K562 (cell line): ENCODE results near the gene TRDMT1. TPM values are rescaled to one million over a fixed set of nuclear protein-coding genes. Genes with fewer than 3 reads are reported as not detected.

ENCODE experiments used
- CBFA2T2 ChIP-seq: fragments of 450-650 bp; conservative IDR thresholded peaks from 2 replicates; pipeline ENCODE4 v1.6.1; 2017; ENCODE audit warnings: mild to moderate bottlenecking
- CHAMP1 ChIP-seq: fragments of 450-650 bp; IDR thresholded peaks from 2 replicates; pipeline ENCODE4 v1.6.1; 2016; ENCODE audit warnings: mild to moderate bottlenecking
- DPF2 ChIP-seq: fragments of 450-650 bp; IDR thresholded peaks from 2 replicates; pipeline ENCODE4 v1.6.1; 2016
- E2F1 ChIP-seq: sonication (generic); formaldehyde crosslinking; IDR thresholded peaks from 2 replicates; pipeline ENCODE4 v1.8.1; 2023; ENCODE audit warnings: mild to moderate bottlenecking, missing genetic modification reagents, moderate library complexity
- EHMT2 ChIP-seq: fragments of 450-650 bp; IDR thresholded peaks from 2 replicates; pipeline ENCODE4 v1.6.1; 2018; ENCODE audit warnings: antibody characterized with exemption
- ETS2 ChIP-seq: IDR thresholded peaks from 2 replicates; pipeline ENCODE4 v1.6.1; 2016; ENCODE audit warnings: borderline replicate concordance, missing genetic modification characterization, mild to moderate bottlenecking, moderate library complexity, missing compliant biosample characterization; ENCODE audit not compliant: poor library complexity, severe bottlenecking
- FOXK2 ChIP-seq, 2 experiments: fragments of 450-650 bp; IDR thresholded peaks in 1 of 2; conservative IDR thresholded peaks in 1 of 2; 2 replicates each; pipeline ENCODE4 v1.6.1; 2016; ENCODE audit warnings: low read depth in 2 of 2, mild to moderate bottlenecking in 1 of 2
- GABPB1 ChIP-seq: sonication (generic); formaldehyde crosslinking; IDR thresholded peaks from 2 replicates; pipeline ENCODE4 v1.8.0; 2022; ENCODE audit warnings: mild to moderate bottlenecking, missing genetic modification reagents
- HDAC3 ChIP-seq: fragments of 450-650 bp; IDR thresholded peaks from 2 replicates; pipeline ENCODE4 v1.6.1; 2018; ENCODE audit warnings: borderline replicate concordance, mild to moderate bottlenecking, moderate library complexity; ENCODE audit not compliant: partially characterized antibody
- KLF16 ChIP-seq: IDR thresholded peaks from 2 replicates; pipeline ENCODE4 v1.6.1; 2016; ENCODE audit warnings: antibody characterized with exemption
- MAZ ChIP-seq, 2 experiments: fragments of 450-650 bp in 1 of 2; sonication (generic) in 1 of 2; formaldehyde crosslinking; IDR thresholded peaks in 1 of 2; conservative IDR thresholded peaks in 1 of 2; 2 replicates each; pipeline versions ENCODE4 v1.4.0 to v1.5.0; 2020; ENCODE audit warnings: mild to moderate bottlenecking in 1 of 2, missing genetic modification reagents in 1 of 2
- MIER1 ChIP-seq: fragments of 450-650 bp; IDR thresholded peaks from 2 replicates; pipeline ENCODE4 v1.6.1; 2016; ENCODE audit warnings: antibody characterized with exemption, mild to moderate bottlenecking, low read depth
- NCOA1 ChIP-seq: fragments of 450-650 bp; IDR thresholded peaks from 2 replicates; pipeline ENCODE4 v1.6.1; 2016; ENCODE audit warnings: low read depth
- NCOR1 ChIP-seq: fragments of 450-650 bp; IDR thresholded peaks from 2 replicates; pipeline ENCODE4 v1.6.1; 2016; ENCODE audit warnings: mild to moderate bottlenecking, moderate library complexity
- SMARCE1 ChIP-seq: fragments of 450-650 bp; IDR thresholded peaks from 2 replicates; pipeline ENCODE4 v1.7.1; 2016; ENCODE audit warnings: mild to moderate bottlenecking
- TRIM28 ChIP-seq: fragments of 450-650 bp; IDR thresholded peaks from 2 replicates; pipeline ENCODE4 v1.6.1; 2017
- VEZF1 ChIP-seq: fragments of 200-800 bp; sonication (Bioruptor generic); IDR thresholded peaks from 2 replicates; pipeline ENCODE4 v1.6.1; 2017; ENCODE audit warnings: missing genetic modification characterization, missing compliant biosample characterization
- ZMIZ1 ChIP-seq, 2 experiments: fragments of 150-350 bp in 1 of 2; IDR thresholded peaks; 2 replicates each; pipeline ENCODE4 v1.6.1; 2012 to 2016; ENCODE audit warnings: low read depth in 2 of 2, low read length in 2 of 2, mild to moderate bottlenecking in 1 of 2, moderate library complexity in 1 of 2
- ZNF79 ChIP-seq: fragments of 250-450 bp; sonication (Bioruptor Pico); IDR thresholded peaks from 2 replicates; pipeline ENCODE4 v1.4.0; 2020; ENCODE audit warnings: low read depth, mild to moderate bottlenecking, moderate library complexity
- polyA plus RNA-seq, 8 experiments: library from polyadenylated mRNA; depleted of rRNA in 4 of 8; stranded (reverse) in 5 of 8; unstranded in 3 of 8; fragments of >200 nt; fragmentation: Nextera tagmentation in 2 of 8; fragmentation: Illumina TruSeq in 1 of 8; extraction: Ambion mirVana in 2 of 8; extraction: Trizol in 1 of 8; gene quantifications; 2 replicates each; pipeline versions ENCODE4 v1.2.1 to v1.2.3, GENCODE V29; 2011 to 2014; ENCODE audit warnings: inconsistent platforms in 1 of 8, missing spikeins in 1 of 8
- total RNA-seq, 7 experiments: library from RNA; depleted of rRNA in 6 of 7; stranded (reverse); fragments of >200 nt in 6 of 7; fragmentation: Illumina TruSeq in 2 of 7; extraction: Trizol in 2 of 7; gene quantifications; 2 replicates each; pipeline versions ENCODE4 v1.2.1 to v1.2.3, GENCODE V29; 2011 to 2021; ENCODE audit warnings: low replicate concordance in 1 of 7

Gene TRDMT1
- total and polyA plus RNA-seq, 9 of the 15 experiments (the other 6 are each of a cell fraction or from before 2014, with no cell fraction given) = 5.4 to 12.6 (median 9.3) TPM

- TF ChIP-seq CHAMP1 (peak; percentile 93), ZNF79 (CRISPR knock-in tag) (no peak), MIER1 (peak; percentile 46; the same call in 1 of the 2 replicates), NCOR1 (peak; percentile 83), TRIM28 (peak; percentile 94), MAZ (CRISPR knock-in tag; conservative IDR thresholded peaks at IDR 0.05 in 1 of 2, IDR thresholded peaks at IDR 0.05 in 1 of 2) (peak in 1 of 2 experiments; percentile 37; a peak in 1 of 4 replicates), NCOA1 (0 out of 2 replicates have a peak, but pooled peaks have one; percentile 33), GABPB1 (no peak), ETS2 (tag) (no peak), KLF16 (peak; percentile 57; the same call in 1 of the 2 replicates), EHMT2 (peak; percentile 71), HDAC3 (peak; percentile 65), ZMIZ1 (IDR thresholded peaks at IDR 0.05; ENCODE audit: low read depth in 2 of 2, low read length in 2 of 2) (peak in 1 of 2 experiments; percentile 71; a peak in 1 of 4 replicates), VEZF1 (peak; percentile 23; the same call in 1 of the 2 replicates), DPF2 (peak; percentile 62), SMARCE1 (peak; percentile 69), E2F1 (no peak), CBFA2T2 (peak; percentile 93), FOXK2 (conservative IDR thresholded peaks at IDR 0.05 in 1 of 2, IDR thresholded peaks at IDR 0.05 in 1 of 2; ENCODE audit: low read depth in 2 of 2) (peak in 1 of 2 experiments; percentile 49; a peak in 1 of 4 replicates)
These were observed 45.7 kb upstream of the TRDMT1 start (continued) for GRCh38 chr10:17247210-17247609.
